GM19099 (cell line): Measurements from ENCODE around the gene MYCBP.

ENCODE experiments used
- POLR2A ChIP-seq: IDR thresholded peaks from 3 replicates; pipeline ENCODE4 v1.6.1; 2011; ENCODE audit warnings: low read depth; ENCODE audit not compliant: insufficient read length; ENCODE audit errors: extremely low read depth

Gene MYCBP

GRCh38 chr1:38815903-38816627, 57.1 kb downstream of the MYCBP start:
- no peak for TF ChIP-seq POLR2A

GRCh38 chr1:38814984-38815464, 58.1 kb downstream of the MYCBP start:
- TF ChIP-seq POLR2A = no peak

GRCh38 chr1:38814444-38814983, 58.6 kb downstream of the MYCBP start:
- TF ChIP-seq POLR2A = no peak

- no peak for TF ChIP-seq POLR2A
These were observed 60.2 kb downstream of the MYCBP start for GRCh38 chr1:38812981-38813380.
